A673 (cell line): ENCODE data around the gene SPATA13.

Experiments
- EZH2 ChIP-seq: fragments of 200-600 bp; sonication (generic); IDR thresholded peaks from 2 replicates; pipeline ENCODE4 v1.6.1; 2017; ENCODE audit warnings: borderline replicate concordance, low read depth, mild to moderate bottlenecking, mixed read lengths, antibody characterized with exemption, low read length; ENCODE audit not compliant: poor library complexity, severe bottlenecking
- TF ChIP-seq, protein P1 (sequence below): fragments of 300-800, 200-600 bp; sonication (generic); conservative IDR thresholded peaks from 2 replicates; pipeline ENCODE4 v1.5.1; 2017; ENCODE audit warnings: low read depth, mild to moderate bottlenecking, antibody characterized with exemption, low read length, moderate library complexity, mixed read lengths

DNA sequence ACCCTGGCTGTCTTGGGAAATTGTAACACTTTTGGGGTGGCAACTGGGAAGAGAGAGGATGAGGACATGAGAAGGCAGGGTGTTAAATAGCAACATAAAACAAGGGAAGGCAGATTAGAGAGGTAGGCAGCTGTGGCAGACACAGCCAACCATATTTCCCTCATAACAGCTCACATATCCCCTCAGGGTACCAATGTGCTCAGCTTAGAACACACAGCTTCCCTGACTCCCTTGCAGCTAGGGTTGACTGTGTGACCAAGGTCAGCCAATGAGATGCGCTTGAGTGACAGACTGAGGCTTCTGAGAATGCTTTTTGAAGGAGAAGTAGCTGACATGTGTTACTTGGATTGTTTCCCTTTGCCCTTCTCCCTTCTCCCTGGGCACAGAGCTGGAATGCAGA is 28.8 kb upstream of the SPATA13 start:
- TF ChIP-seq, protein P1, sequence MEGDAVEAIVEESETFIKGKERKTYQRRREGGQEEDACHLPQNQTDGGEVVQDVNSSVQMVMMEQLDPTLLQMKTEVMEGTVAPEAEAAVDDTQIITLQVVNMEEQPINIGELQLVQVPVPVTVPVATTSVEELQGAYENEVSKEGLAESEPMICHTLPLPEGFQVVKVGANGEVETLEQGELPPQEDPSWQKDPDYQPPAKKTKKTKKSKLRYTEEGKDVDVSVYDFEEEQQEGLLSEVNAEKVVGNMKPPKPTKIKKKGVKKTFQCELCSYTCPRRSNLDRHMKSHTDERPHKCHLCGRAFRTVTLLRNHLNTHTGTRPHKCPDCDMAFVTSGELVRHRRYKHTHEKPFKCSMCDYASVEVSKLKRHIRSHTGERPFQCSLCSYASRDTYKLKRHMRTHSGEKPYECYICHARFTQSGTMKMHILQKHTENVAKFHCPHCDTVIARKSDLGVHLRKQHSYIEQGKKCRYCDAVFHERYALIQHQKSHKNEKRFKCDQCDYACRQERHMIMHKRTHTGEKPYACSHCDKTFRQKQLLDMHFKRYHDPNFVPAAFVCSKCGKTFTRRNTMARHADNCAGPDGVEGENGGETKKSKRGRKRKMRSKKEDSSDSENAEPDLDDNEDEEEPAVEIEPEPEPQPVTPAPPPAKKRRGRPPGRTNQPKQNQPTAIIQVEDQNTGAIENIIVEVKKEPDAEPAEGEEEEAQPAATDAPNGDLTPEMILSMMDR = no peak
- TF ChIP-seq EZH2 = no peak
